Neutrophil (primary cell): Measurements from ENCODE around the gene RIPK3.

Experiments used
- H3K27ac ChIP-seq: fragments of 200-600 bp; sonication (generic); 2 replicates; pipeline ENCODE4 v1.5.1; 2016; ENCODE audit warnings: mild to moderate bottlenecking, moderate library complexity
- H3K27me3 ChIP-seq: fragments of 200-600 bp; sonication (generic); 2 replicates; pipeline ENCODE4 v1.6.0; 2016; ENCODE audit warnings: mild to moderate bottlenecking
- H3K36me3 ChIP-seq: fragments of 200-600 bp; sonication (generic); 2 replicates; pipeline ENCODE4 v1.5.1; 2017
- H3K4me1 ChIP-seq, 2 experiments: fragments of 200-600 bp in 1 of 2; sonication (generic) in 1 of 2; 1 replicate in 1 of 2; 2 replicates in 1 of 2; pipeline versions ENCODE4 v1.5.1 to v1.6.1; 2013 to 2016; ENCODE audit warnings: low read depth in 1 of 2, low read length in 1 of 2, mild to moderate bottlenecking in 1 of 2, moderate library complexity in 1 of 2; ENCODE audit not compliant: control insufficient read depth in 1 of 2, insufficient read depth in 1 of 2
- H3K4me3 ChIP-seq, 2 experiments: fragments of 200-600 bp in 1 of 2; sonication (generic) in 1 of 2; 1 replicate in 1 of 2; 2 replicates in 1 of 2; pipeline ENCODE4 v1.5.1; 2013 to 2016; ENCODE audit warnings: low read depth in 1 of 2, low read length in 1 of 2, mild to moderate bottlenecking in 1 of 2, moderate library complexity in 1 of 2
- H3K9me3 ChIP-seq: fragments of 200-600 bp; sonication (generic); 2 replicates; pipeline ENCODE4 v1.5.1; 2016
- TF ChIP-seq, protein P1 (sequence below): fragments of 200-600 bp; sonication (generic); IDR thresholded peaks from 2 replicates; pipeline ENCODE4 v1.5.1; 2016; ENCODE audit warnings: antibody characterized with exemption

RIPK3 gene

DNA sequence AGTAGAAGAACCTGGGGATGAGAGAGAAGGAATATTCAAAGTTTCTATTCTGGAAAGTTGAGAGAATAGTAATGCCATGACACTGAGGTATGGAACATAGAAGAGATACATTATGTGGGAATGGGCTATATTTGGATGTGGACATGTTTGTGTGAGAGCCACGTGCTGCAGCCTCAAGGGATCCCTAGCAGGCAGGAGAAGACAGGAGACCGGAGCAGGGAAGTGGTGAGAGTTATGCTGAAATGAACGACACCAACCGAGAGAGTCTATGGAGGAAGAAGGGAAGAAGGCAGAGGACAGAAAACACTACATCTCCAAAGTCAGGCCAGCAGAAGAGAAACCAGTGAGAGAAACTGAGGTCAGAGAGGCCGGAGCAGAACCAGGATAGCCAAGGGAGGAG, 10.0 kb upstream of the RIPK3 start:
- TF ChIP-seq, protein P1, sequence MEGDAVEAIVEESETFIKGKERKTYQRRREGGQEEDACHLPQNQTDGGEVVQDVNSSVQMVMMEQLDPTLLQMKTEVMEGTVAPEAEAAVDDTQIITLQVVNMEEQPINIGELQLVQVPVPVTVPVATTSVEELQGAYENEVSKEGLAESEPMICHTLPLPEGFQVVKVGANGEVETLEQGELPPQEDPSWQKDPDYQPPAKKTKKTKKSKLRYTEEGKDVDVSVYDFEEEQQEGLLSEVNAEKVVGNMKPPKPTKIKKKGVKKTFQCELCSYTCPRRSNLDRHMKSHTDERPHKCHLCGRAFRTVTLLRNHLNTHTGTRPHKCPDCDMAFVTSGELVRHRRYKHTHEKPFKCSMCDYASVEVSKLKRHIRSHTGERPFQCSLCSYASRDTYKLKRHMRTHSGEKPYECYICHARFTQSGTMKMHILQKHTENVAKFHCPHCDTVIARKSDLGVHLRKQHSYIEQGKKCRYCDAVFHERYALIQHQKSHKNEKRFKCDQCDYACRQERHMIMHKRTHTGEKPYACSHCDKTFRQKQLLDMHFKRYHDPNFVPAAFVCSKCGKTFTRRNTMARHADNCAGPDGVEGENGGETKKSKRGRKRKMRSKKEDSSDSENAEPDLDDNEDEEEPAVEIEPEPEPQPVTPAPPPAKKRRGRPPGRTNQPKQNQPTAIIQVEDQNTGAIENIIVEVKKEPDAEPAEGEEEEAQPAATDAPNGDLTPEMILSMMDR, result no peak
- Histone ChIP-seq H3K36me3 (no peaks in the 10 kb centered on the region), H3K4me1 (no peaks in the 10 kb centered on the region), H3K27me3 (peaks cover 39% of the 10 kb centered on the region), H3K4me3 (no peak overlapping the region), H3K27ac (no peak overlapping the region), H3K9me3 (no peaks in the 10 kb centered on the region)

DNA sequence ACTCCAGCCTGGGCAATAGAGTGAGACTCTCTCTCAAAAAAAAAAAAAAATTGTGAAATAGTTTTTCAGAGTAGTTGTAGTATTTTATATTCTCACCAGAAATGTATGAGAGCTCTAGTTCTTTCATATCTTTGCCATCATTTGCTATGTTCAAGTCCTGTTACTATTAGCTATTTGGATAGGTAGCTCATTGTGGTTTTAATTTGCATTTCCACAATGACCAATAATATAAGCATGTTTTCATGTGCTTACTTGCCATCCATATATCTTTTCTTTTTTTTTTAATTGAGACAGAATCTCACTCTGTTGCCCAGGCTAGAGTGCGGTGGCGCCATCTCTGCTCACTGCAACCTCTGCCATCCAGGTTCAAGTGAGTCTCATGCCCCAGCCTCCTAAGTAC, 8.4 kb upstream of the RIPK3 start:
- Histone ChIP-seq H3K27me3 (peaks cover 39% of the 10 kb centered on the region), H3K9me3 (no peaks in the 10 kb centered on the region), H3K27ac (no peak overlapping the region), H3K4me3 (no peak overlapping the region), H3K4me1 (no peaks in the 10 kb centered on the region), H3K36me3 (no peaks in the 10 kb centered on the region)
- TF ChIP-seq, protein P1, result no peak

DNA sequence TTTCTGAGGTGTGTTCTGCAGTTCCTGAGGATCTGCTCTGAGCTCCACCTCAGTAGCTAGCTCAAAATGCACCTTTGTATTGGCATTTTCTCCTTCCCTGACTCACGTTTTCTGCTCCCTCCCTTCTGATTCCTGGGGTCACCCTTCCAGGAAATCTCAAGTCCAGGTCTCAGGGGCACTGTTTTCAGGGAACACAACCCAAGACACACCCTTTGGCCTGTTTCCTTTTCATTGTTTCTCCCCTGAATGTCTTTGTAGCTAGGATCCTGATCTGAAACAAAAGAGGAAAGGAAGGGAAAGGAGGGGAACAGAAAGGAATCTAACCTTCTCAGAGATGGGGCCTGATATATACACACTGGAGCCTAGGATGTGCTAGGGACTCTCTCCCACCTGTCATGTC, 7.3 kb upstream of the RIPK3 start:
- Histone ChIP-seq H3K27me3 (peaks cover 29% of the 10 kb centered on the region), H3K4me1 (no peaks in the 10 kb centered on the region), H3K36me3 (no peaks in the 10 kb centered on the region), H3K4me3 (no peak overlapping the region), H3K27ac (no peak overlapping the region), H3K9me3 (no peaks in the 10 kb centered on the region)
- TF ChIP-seq, protein P1, result no peak

DNA sequence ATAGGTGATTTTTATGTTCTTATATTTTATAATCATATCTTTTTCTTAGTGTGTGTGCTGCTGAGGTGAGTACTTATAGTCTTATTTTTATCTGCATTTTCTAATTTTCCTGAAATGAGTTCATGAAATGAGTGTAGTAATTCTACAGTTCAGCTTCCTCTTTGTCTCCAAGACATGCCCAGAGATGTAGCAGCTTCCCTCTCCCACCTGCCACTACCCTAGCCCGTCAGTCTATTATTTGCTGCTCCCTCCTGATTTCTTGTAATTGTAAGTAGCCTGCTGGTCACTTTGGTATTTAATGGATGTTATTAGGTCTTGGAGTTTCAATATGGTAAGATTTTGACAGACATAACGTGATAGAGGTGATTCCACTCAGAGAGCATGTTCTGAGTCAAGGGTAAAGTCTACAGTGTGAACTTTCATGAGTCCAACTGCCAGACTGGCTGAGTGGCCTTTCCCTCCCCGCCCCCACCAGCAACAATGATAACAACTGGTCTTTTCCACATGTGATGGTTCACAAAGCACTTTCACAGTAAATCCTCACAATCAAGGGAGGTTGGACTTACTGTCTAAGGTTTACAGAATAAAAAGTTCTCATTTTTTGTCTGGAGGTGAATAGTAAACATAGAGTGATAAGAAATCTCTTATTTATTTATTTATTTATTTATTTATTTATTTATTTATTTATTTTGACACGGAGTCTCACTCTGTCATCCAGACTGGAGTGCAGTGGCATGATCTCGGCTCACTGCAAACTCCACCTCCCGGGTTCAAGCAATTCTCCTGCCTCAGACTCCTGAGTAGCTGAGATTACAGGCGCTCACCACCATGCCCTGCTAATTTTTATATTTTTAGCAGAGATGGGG, 4.2 kb upstream of the RIPK3 start:
- Histone ChIP-seq H3K4me1 (peaks cover 9 to 12% of the 10 kb centered on the region in 2 experiments), H3K9me3 (no peaks in the 10 kb centered on the region)
- TF ChIP-seq, protein P1, result no peak

DNA sequence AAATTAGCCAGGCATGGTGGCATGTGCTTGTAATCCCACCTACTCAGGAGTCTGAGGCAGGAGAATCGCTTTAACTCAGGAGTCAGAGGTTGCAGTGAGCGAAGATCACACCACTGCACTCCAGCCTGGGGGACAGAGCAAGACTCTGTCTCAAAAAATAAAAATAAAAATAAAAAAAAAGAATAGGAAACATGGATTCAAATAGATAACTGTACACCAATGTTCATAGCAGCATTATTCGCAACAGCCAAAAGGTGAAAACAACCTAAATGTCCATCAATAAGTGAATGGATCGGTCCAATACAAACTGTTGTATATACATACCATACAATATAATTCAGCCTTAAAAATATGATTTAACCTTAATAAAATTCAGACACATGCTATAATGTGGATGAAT, 3.1 kb upstream of the RIPK3 start:
- Histone ChIP-seq H3K9me3 (no peaks in the 10 kb centered on the region), H3K27me3 (peaks cover 6% of the 10 kb centered on the region), H3K36me3 (peaks cover 10% of the 10 kb centered on the region), H3K4me1 (peaks cover 20 to 23% of the 10 kb centered on the region in 2 experiments), H3K27ac (no peak overlapping the region), H3K4me3 (no peak overlapping the region)
- TF ChIP-seq, protein P1, result no peak

More for the DNA sequence above, 4.2 kb upstream of the RIPK3 start:
- Histone ChIP-seq H3K36me3 (no peaks in the 10 kb centered on the region), H3K27me3 (peaks cover 8% of the 10 kb centered on the region), H3K4me3 (no peak overlapping the region), H3K27ac (no peak overlapping the region)
